T follicular helper cell (primary cell): ENCODE measurements around the gene OCLN.
"Not testable (repeated sequence)": the region's sequence is repeated elsewhere in the genome, so short reads cannot be mapped to it uniquely, and the experiment has no call there.

Experiments
- DNase-seq: peaks from one replicate; pipeline ENCODE4 v3.0.0-alpha.2; 2020; ENCODE audit warnings: low read depth
- total RNA-seq, 2 experiments: gene quantifications; one replicate each; lab custom pipeline; 2026; lab: John Stamatoyannopoulos, UW

Gene OCLN
- total RNA-seq, result 0.17 to 0.60 reads per million in 2 experiments

GRCh38 chr5:69492391-69492922 is at the start of gene OCLN:
OCLN (plus strand) TSS chr5:69492790; CDS start chr5:69504245, 11,455 bp downstream.
- DNase-seq, result no peak

- no peak for DNase-seq
Observed at GRCh38 chr5:69444127-69444754, 48.3 kb upstream of the OCLN start.

DNA sequence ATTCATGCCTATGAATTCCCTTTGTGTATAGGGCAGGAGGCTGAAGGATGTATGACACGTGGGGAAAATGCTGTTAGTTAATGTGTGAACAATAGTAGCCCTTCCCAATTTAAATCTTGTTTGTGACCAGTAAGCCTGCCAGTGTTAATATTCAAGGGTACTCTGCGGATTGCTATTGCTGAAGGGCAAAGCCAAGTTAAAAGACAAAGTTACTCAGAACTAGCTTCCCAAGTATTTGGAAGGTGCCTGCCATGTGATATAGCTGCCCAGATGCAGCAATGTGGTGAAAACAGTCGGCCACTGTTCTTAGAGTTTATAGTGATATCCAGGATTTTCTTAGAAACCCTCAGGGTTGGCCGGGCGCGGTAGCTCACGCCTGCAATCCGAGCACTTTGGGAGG is 43.1 kb upstream of the OCLN start:
- DNase-seq, result no peak

- DNase-seq, result no peak
Observed at GRCh38 chr5:69450116-69450515, 42.5 kb upstream of the OCLN start.

DNA sequence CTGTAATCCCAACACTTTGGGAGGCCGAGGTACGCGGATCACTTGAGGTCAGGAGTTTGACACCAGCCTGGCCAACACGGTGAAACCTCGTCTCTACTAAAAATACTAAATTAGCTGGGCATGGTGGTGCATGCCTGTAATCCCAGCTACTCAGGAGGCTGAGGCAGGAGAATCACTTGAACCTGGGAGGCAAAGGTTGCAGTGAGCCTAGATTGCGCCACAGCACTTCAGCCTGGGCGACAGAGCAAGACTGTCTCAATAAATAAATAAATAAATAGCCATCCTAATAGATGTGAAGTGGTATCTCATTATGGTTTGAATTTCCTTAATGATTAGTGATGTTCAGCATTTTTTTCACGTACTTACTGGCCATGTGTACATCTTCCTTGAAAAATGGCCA is 42.1 kb upstream of the OCLN start:
- not testable (repeated sequence) for DNase-seq

- no peak for DNase-seq
Observed at GRCh38 chr5:69451941-69452647, 40.5 kb upstream of the OCLN start.

DNA sequence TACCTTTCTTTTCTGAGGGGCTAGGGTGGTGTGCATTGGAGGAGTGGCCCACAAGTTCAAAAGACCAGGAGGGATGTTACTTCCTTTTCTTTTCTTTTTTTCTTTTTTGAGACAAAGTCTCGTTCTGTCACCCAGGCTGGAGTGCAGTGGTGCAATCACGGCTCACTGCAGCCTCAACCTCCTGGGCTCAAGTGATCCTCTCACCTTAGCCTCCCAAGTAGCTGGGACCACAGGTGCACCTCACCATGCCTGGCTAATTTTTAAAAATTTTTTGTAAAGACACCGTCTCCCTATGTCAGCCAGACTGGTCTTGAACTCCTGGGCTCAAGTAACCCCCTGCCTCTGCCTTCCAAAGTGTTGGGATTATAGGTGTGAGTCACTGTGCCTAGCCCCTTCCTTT is 39.1 kb upstream of the OCLN start:
- DNase-seq, result not testable (repeated sequence)

DNA sequence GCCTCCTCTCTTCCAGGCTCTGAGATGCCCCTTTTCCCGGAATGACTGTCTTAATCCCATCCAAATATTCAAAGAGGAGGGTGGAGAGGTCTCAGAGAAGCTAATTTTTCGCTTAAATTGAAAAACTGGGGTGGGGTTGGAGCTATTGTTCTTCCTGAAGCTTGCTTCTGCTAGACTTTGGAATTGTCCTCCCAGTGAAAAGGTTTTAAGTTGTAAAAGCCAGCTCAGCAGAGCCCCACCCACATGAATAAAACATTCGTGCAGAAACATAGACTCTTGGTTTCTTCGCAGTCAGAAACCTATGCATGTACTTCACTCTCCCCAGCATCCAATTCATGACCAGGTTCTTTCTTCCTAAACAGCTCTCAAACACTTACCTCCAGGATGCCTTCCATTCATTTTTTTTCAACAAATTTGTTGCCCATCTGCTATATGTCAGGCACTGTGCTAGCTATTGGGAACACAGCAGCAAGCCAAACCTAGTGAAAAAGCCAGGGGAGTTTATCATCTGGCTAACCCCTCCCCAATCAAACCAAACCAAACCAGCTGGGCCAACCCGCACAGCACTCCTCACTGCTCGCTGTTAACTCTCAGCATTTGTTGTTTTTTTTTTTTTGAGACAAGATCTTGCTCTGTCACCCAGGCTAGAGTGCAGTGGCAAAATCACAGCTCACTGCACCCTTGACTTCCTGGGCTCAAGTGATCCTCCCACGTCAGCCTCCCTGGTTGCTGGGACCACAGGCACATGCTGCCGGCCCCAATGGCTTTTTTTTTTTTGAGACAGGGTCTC is 37.9 kb upstream of the OCLN start:
- DNase-seq, result no peak

DNA sequence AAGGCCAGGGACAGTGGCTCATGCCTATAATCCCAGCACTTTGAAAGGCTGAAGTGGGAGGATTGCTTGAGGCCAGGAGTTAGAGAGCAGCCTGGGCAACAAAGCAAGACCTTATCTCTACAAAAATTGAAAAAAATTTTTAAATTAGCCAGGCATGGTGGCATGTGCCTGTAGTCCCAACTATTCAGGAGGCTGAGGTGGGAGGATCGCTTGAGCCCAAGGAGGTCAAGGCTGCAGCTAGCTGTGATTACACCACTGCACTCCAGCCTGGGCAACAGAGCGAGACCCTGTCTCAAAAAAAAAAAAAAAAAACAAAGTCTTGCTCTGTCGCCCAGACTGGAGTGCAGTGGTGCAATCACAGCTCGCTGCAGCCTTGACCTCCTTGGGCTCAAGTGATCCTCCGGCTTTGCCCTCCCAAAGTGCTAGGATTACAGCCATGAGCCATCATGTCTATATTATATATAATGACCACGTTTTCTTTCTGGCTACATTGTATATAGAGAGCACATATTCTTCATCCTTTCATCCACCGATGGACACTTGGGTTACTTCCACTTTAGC is 37.1 kb upstream of the OCLN start:
- not testable (repeated sequence) for DNase-seq

DNA sequence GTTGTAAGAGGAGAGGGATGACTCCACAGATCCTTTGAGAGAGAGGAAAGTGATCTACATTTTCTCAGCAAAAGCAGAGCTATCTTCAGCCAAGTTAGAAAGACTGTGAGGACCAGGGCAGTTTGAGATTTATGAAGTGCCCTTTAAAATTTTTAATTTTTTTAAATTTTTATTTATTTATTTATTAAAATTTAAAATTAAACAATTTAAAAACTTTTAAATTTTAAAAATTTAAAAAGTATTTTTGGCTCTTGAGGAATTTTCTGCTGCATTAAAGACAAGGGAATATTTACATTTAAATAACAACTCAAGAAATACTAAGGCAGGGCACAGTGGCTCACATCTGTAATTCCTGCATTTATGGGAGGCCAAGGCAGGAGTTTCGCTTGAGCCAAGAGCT is 30.4 kb upstream of the OCLN start:
- DNase-seq, result no peak

DNA sequence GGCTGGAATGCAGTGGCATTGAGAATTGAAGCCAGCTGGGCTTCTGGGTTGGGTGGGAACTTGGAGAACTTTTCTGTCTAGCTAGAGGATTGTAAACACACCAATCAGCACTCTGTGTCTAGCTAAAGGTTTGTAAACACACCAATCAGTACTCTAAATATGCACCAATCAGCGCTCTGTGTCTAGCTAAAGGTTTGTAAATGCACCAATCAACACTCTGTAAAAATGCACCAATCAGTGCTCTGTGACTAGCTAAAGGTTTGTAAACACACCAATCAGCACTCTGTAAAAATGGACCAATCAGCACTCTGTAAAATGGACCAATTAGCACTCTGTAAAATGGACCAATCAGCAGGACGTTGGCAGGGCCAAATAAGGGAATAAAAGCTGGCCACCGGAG is 26.2 kb upstream of the OCLN start:
- not testable (repeated sequence) for DNase-seq

- no peak for DNase-seq
Observed at GRCh38 chr5:69467442-69468225, 25.0 kb upstream of the OCLN start.

DNA sequence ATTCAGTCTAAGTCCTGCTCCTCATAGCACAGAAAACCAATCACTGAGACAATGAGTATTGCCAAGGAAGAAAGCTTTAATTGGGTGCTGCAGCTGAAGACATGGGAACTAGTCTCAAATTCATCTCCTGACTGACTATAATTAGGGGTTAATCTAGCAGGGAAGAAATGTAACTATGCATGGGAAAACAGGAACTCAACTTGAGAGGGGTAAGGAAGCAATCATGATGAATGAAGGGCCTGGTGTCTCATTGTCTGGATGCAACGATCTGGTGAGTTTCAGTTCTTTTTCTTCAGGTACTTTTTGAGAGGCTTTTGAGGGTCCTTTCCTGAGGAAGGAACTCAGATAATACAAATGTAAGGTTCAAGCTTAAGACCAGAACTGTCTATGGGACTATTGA is 24.0 kb upstream of the OCLN start:
- DNase-seq, result no peak

GRCh38 chr5:69471516-69471915 is 21.1 kb upstream of the OCLN start:
- not testable (repeated sequence) for DNase-seq

DNA sequence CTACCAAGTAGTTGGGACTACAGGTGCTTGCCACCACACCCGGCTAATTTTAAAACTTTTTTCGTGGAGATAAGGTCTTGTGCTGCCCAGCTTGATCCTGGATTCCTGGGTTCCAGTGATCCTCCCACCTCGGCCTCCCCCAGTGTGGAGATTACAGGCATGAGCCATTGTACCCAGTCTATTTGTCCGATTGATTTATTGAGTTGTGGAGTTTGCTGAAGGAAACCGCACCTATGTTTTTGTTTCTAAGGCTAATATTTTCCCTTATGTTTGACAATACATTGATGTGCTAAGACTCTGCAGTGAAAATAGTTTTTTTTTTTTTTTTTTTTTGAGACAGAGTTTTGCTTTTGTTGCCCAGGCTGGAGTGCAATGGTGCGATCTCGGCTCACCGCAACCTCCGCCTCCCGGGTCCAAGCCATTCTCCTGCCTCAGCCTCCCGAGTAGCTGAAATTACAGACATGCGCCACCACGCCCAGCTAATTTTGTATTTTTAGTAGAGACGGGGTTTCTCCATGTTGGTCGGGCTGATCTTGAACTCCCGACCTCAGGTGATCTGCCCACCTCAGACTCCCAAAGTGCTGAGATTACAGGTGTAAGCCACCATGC is 20.0 kb upstream of the OCLN start:
- not testable (repeated sequence) for DNase-seq

GRCh38 chr5:69477170-69477569 is 15.4 kb upstream of the OCLN start:
- no peak for DNase-seq

GRCh38 chr5:69478296-69478695 is 14.3 kb upstream of the OCLN start:
- not testable (repeated sequence) for DNase-seq

- DNase-seq, result no peak
Observed at GRCh38 chr5:69484891-69485290, 7.7 kb upstream of the OCLN start.

- no peak for DNase-seq
Observed at GRCh38 chr5:69485471-69485870, 7.1 kb upstream of the OCLN start.

DNA sequence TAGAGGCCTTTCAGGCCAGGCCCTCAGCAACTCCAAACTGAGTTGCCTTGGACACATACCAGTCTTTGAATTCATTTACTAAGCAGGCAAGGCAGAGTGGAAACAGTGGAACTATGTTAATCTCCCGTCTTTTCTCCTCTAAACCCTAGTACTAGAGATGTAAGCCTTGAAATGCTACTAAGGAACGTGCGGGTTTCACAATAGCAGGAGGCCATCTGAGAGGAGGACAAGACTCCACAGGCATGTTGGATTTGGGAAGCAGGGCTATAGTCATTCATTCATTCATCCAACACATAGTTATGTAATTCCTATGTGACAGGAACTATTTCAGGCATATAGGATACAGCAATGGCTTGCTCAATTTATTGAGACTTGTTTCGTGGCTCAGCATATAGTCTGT is 3.3 kb upstream of the OCLN start:
- no peak for DNase-seq

GRCh38 chr5:69491027-69491426 is 1.6 kb upstream of the OCLN start:
- no peak for DNase-seq
